HG03521 (cell line): ENCODE measurements around the gene SORD.
"Not testable (repeated sequence)": the region's sequence is repeated elsewhere in the genome, so short reads cannot be mapped to it uniquely, and the experiment has no call there.

Experiments used
- ATAC-seq: cut with Tn5 transposase; IDR thresholded peaks from one replicate; pipeline ENCODE4 v1.9.1; 2021; ENCODE audit warnings: mild to moderate bottlenecking, moderate library complexity; ENCODE audit not compliant: unreplicated experiment

The SORD gene

GRCh38 chr15:45022871-45023658 lies at the start of gene SORD:
Gene SORD (plus strand): TSS chr15:45023195. CDS start chr15:45023284, 89 bp downstream.
- ATAC-seq = peak; percentile 86

GRCh38 chr15:44976183-44976582 lies 46.8 kb upstream of the SORD start:
- ATAC-seq = not testable (repeated sequence)

GRCh38 chr15:44977781-44978180 lies 45.2 kb upstream of the SORD start:
- not testable (repeated sequence) for ATAC-seq

- ATAC-seq = not testable (repeated sequence)
Observed at GRCh38 chr15:44979617-44980339, 43.2 kb upstream of the SORD start.

GRCh38 chr15:44984144-44984543 lies 38.9 kb upstream of the SORD start:
- not testable (repeated sequence) for ATAC-seq

GRCh38 chr15:44986346-44987055 lies 36.5 kb upstream of the SORD start:
- ATAC-seq = not testable (repeated sequence)

GRCh38 chr15:44987711-44988110 lies 35.3 kb upstream of the SORD start:
- ATAC-seq = not testable (repeated sequence)

GRCh38 chr15:44988184-44988869 lies 34.7 kb upstream of the SORD start:
- not testable (repeated sequence) for ATAC-seq

GRCh38 chr15:44988870-44989219 lies 34.1 kb upstream of the SORD start:
- ATAC-seq = not testable (repeated sequence)

GRCh38 chr15:44997632-44998031 lies 25.4 kb upstream of the SORD start:
- not testable (repeated sequence) for ATAC-seq

GRCh38 chr15:44999105-44999504 lies 23.9 kb upstream of the SORD start:
- ATAC-seq = no peak

- not testable (repeated sequence) for ATAC-seq
Observed at GRCh38 chr15:45001180-45001579, 21.8 kb upstream of the SORD start.

- ATAC-seq = not testable (repeated sequence)
Observed at GRCh38 chr15:45003731-45004410, 19.1 kb upstream of the SORD start.

GRCh38 chr15:45004590-45005175 lies 18.3 kb upstream of the SORD start:
- not testable (repeated sequence) for ATAC-seq

- no peak for ATAC-seq
Observed at GRCh38 chr15:45009046-45009445, 13.9 kb upstream of the SORD start.

GRCh38 chr15:45015114-45015513 lies 7.9 kb upstream of the SORD start:
- not testable (repeated sequence) for ATAC-seq

- not testable (repeated sequence) for ATAC-seq
Observed at GRCh38 chr15:45020222-45020900, 2.6 kb upstream of the SORD start.

- not testable (repeated sequence) for ATAC-seq
Observed at GRCh38 chr15:45020901-45021259, 2.1 kb upstream of the SORD start.

- no peak for ATAC-seq
Observed at GRCh38 chr15:45021348-45021747, 1.6 kb upstream of the SORD start.
